Activated CD4-positive, alpha-beta T cell treated with anti-CD3 and anti-CD28 coated beads, Interleukin-2, Interleukin-4, amounts not matched to agents 100 ng/mL and 50 ng/mL, durations not matched to agents 16 hours and 8 hours (primary cell): ENCODE data around the gene CIAPIN1.

Experiments
- DNase-seq: peaks from one replicate; pipeline ENCODE4 v3.0.0-alpha.2; 2020; ENCODE audit warnings: low spot score

The CIAPIN1 gene

DNA sequence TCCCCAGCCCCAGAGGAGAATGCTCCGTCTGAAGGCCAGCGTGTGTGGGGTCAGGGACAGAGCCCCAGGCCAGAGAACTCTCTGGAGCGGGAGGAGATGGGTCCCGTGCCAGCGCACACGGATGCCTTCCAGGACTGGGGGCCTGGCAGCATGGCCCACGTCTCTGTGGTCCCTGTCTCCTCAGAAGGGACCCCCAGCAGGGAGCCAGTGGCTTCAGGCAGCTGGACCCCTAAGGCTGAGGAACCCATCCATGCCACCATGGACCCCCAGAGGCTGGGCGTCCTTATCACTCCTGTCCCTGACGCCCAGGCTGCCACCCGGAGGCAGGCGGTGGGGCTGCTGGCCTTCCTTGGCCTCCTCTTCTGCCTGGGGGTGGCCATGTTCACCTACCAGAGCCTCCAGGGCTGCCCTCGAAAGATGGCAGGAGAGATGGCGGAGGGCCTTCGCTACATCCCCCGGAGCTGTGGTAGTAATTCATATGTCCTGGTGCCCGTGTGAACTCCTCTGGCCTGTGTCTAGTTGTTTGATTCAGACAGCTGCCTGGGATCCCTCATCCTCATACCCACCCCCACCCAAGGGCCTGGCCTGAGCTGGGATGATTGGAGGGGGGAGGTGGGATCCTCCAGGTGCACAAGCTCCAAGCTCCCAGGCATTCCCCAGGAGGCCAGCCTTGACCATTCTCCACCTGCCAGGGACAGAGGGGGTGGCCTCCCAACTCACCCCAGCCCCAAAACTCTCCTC is 64.5 kb downstream of the CIAPIN1 start:
- DNase-seq = no peak

DNA sequence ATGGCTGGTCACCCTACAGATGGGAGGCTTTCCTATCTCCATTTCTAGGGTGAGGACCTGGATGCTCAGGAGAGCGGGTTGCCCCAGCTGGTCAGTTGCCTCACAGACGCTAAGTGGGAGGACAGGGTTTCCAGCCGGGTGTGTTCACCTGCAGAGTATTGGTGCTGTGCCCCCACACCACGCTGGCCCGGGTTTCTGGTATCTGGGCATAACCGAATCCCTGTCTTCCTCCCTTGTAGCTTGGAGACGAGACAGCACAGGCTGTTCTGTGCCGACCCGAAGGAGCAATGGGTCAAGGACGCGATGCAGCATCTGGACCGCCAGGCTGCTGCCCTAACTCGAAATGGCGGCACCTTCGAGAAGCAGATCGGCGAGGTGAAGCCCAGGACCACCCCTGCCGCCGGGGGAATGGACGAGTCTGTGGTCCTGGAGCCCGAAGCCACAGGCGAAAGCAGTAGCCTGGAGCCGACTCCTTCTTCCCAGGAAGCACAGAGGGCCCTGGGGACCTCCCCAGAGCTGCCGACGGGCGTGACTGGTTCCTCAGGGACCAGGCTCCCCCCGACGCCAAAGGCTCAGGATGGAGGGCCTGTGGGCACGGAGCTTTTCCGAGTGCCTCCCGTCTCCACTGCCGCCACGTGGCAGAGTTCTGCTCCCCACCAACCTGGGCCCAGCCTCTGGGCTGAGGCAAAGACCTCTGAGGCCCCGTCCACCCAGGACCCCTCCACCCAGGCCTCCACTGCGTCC is 65.2 kb downstream of the CIAPIN1 start:
- no peak for DNase-seq

- DNase-seq = no peak
Measured at GRCh38 chr16:57380671-57381462, 66.3 kb downstream of the CIAPIN1 start.

DNA sequence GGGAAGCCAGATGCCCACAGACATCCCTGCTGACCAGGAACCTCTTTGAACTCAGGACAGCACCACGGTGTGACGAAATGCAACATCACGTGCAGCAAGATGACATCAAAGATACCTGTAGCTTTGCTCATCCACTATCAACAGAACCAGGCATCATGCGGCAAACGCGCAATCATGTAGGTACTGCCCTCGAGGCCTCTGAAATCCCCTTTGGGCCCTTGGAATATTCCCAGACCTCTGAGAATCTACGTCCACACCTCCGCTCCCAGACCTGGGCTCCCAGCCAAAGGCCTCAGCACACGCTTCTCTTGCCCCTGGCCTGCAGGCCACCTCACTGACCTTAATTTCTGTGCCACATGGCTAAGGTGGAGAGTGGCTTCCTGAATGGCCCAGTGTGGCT is 67.6 kb downstream of the CIAPIN1 start:
- no peak for DNase-seq
